Skeletal muscle satellite cell (primary cell): ENCODE data around the gene ATP2A3.

Experiments used
- H3K27me3 ChIP-seq: 2 replicates; pipeline ENCODE4 v1.7.0; 2013; ENCODE audit warnings: low read length; ENCODE audit not compliant: control insufficient read depth, insufficient read depth
- H3K36me3 ChIP-seq: 2 replicates; pipeline ENCODE4 v1.7.0; 2013; ENCODE audit warnings: mild to moderate bottlenecking, control low read depth, low read length; ENCODE audit not compliant: insufficient read depth
- H3K4me1 ChIP-seq: 2 replicates; pipeline ENCODE4 v1.7.0; 2013; ENCODE audit warnings: low read length; ENCODE audit not compliant: control insufficient read depth, insufficient read depth
- H3K4me2 ChIP-seq: 2 replicates; pipeline ENCODE4 v1.7.0; 2013; ENCODE audit warnings: mild to moderate bottlenecking, low read length
- H3K4me3 ChIP-seq: 2 replicates; pipeline ENCODE4 v1.7.0; 2013; ENCODE audit warnings: low read length
- H3K9ac ChIP-seq: 2 replicates; pipeline ENCODE4 v1.7.0; 2013; ENCODE audit warnings: mild to moderate bottlenecking, low read depth, low read length, moderate library complexity
- H3K9me3 ChIP-seq: replicated peaks from 2 replicates; pipeline ENCODE4 v1.7.0; 2013; ENCODE audit warnings: mild to moderate bottlenecking, control low read depth, low read length

ATP2A3 gene

DNA sequence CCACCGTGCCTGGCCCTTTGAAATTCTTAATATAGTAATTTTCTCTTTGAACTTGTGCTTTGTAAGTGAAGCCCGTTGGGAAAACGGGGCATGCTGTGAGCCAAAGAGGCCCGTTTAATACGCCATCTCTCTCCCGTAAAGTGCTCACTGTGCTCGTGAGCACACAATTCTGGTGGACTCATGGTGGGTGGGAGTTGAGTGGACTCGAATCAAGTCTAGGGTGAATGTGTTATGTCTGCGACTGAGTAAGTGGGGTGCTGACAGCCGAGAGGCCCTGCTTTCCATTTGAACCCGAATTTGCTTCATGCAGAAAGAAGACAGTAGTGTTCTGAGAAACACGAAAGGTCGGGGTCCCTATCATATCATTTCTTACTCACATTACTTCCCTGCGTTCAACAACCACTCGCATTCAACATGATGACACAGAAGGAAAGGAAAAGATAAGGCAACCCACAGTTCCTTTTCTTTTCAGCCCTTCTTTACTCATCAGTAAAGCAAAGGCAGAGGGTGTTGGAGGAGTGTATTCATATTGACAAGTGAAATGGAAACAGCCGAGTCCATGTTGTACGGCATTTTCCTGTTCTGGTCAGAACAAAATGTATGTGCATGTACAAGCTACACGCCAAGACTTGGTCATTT lies 4.8 kb upstream of the ATP2A3 start:
- Histone ChIP-seq H3K4me1 (peaks cover 8% of the 10 kb centered on the region), H3K9me3 (no peaks in the 10 kb centered on the region), H3K36me3 (no peaks in the 10 kb centered on the region), H3K9ac (no peak overlapping the region), H3K4me3 (no peak overlapping the region), H3K27me3 (peaks cover 31% of the 10 kb centered on the region), H3K4me2 (no peak overlapping the region)

DNA sequence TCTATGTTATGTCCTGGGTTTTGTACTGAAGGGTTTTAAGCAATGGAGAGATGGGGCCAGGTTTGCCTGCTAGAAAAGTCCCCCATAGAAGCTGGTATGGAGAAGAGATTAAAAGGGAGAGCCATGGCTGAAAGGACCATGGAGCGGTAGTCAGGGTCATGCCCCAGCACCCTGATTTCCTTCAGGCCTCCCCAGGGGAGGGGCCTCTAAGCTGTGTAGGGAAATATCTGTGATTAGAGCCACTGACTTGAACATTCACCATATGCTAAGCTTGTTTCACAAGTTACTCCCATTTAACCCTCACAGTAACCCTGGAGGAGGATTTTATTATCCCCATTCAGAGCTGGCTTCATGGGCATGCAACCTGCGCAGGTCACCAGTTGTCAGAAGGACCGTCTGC lies 3.8 kb upstream of the ATP2A3 start:
- H3K4me2 ChIP-seq = no peak overlapping the region
- no peaks in the 10 kb centered on the region for H3K9me3 ChIP-seq
- no peak overlapping the region for H3K4me3 ChIP-seq
- H3K27me3 ChIP-seq = peaks cover 40% of the 10 kb centered on the region
- no peak overlapping the region for H3K9ac ChIP-seq
- H3K36me3 ChIP-seq = no peaks in the 10 kb centered on the region
- peaks cover 8% of the 10 kb centered on the region for H3K4me1 ChIP-seq

DNA sequence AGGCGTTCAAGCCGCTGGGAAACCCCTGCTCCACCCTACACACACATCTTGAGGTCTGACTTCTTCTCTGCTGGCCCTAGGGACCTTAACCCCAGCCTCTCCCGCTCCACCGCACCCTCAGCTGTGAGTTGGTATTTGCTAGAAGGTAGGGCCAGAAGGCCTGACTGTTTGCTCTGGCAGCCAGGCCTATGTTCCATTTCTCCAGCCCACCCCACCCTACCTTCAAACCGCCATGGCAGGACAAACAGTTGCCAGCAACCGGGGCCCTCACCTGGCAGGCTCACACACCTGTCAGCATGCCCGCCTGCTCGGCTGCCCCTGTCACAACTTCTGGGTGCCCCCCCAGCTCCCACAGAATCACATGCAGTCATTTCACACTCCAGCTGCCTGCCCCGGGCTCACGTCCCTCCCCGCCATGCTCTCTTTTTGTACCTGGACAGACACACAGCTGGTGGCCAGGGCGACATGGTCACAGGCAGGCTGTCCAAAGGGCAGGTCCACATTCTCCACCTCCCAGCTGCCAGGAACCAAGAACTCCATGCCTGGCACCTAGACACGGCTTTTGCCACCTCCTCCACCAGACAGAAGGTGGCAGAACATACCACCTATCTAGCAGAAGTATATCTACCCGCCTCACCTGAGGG lies 2.6 kb upstream of the ATP2A3 start:
- H3K27me3 ChIP-seq = peaks cover 49% of the 10 kb centered on the region
- no peak overlapping the region for H3K4me3 ChIP-seq
- H3K4me2 ChIP-seq = no peak overlapping the region
- H3K9ac ChIP-seq = no peak overlapping the region
- H3K36me3 ChIP-seq = no peaks in the 10 kb centered on the region
- H3K9me3 ChIP-seq = no peaks in the 10 kb centered on the region
- H3K4me1 ChIP-seq = peaks cover 14% of the 10 kb centered on the region

DNA sequence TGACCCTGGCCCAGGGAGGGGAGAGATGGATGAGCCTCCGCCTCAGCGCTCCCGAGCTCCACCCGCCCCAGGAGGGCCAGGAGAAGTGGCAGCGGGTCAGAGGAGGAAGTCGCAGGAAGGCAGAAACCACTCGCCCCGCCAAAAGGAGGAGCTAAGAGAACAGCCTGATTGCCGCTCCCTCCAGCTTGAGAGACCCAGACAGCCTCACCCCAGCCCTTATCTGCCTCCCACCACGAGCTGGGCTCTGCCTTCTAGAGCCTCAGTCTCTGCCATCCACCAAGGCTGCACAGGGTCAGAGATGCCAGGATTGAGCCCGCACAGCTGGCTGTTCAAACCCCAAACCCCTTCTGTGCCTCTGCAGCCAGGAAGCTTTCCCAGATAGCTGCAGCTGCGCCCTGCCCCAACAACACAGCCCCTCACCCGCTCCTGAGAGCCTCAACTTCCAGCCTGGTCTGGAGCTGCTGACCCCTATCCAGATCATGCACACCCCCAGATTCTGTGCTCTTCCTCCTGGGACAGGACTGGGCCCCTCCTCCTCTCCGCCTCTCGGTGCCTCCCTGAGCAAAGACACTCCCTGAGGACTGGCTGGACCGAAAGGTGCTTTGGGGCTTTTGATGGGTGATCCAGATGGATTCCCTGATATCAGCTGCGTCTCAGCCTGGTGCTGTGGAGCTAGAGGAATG lies 1.0 kb upstream of the ATP2A3 start:
- Histone ChIP-seq H3K27me3 (peaks cover 41% of the 10 kb centered on the region), H3K36me3 (no peaks in the 10 kb centered on the region), H3K4me2 (peak overlapping the region; percentile 77), H3K4me1 (peaks cover 30% of the 10 kb centered on the region), H3K4me3 (peak overlapping the region; percentile 70), H3K9me3 (no peaks in the 10 kb centered on the region), H3K9ac (peak overlapping the region; percentile 51)

GRCh38 chr17:3963237-3964201 lies 718 bp downstream of the ATP2A3 start:
- Histone ChIP-seq H3K9ac (no peak overlapping the region), H3K4me3 (peak overlapping the region; percentile 70), H3K9me3 (no peaks in the 10 kb centered on the region), H3K4me1 (peaks cover 43% of the 10 kb centered on the region), H3K36me3 (no peaks in the 10 kb centered on the region), H3K4me2 (peak overlapping the region; percentile 77), H3K27me3 (peaks cover 35% of the 10 kb centered on the region)

DNA sequence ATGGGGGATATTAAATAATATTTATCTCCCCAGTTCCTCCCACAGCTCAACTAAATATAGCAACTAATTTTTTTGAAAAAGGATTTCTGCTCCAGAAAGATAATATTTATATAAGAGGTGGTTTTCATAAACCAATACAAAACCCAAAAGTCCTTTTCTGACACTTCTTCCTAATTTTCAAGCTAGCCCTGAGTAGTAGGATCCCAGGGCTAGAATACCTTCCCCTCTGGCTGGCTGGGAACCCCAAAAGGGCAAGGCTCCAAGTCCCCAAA lies 1.3 kb downstream of the ATP2A3 start:
- Histone ChIP-seq H3K9ac (no peak overlapping the region), H3K4me2 (no peak overlapping the region), H3K27me3 (peaks cover 30% of the 10 kb centered on the region), H3K4me3 (no peak overlapping the region), H3K9me3 (no peaks in the 10 kb centered on the region), H3K4me1 (peaks cover 43% of the 10 kb centered on the region), H3K36me3 (no peaks in the 10 kb centered on the region)

DNA sequence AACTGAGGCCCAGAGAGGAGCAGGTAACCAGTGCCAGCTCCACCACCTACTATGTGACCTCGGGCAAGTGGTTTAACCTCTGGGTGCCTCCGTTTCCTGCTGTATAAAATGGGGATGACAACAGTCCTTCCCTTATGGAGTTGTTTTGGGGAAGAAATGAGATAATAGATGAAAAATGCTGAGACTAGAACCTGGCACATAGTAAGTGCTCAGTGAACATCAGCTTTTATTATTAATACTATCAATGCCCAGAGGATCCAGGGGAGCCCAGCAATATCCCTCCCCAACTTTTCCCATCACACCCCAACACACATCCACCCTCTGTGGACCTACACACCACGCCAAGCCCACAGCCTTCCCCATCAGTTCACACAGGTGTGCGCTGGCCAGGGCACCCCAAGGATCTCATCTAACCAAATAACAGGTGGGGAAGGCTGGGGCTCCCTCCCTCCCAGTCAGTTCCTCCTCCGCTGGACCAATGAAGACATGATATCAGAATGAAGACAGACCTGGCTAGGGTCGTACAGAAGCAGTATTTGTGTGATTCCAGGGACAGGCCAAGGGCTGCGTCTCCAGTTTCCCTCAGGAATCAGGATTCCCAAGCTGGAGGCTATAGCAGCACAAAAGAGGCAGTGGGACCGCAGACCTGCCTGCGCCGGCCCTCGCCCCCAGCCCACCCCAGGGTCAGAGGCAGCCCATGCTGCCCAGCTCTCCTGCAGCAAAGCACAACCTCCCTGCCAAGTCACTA lies 1.8 kb downstream of the ATP2A3 start:
- H3K27me3 ChIP-seq = peaks cover 26% of the 10 kb centered on the region
- no peak overlapping the region for H3K4me2 ChIP-seq
- H3K4me1 ChIP-seq = peaks cover 43% of the 10 kb centered on the region
- no peak overlapping the region for H3K9ac ChIP-seq
- H3K4me3 ChIP-seq = no peak overlapping the region
- H3K9me3 ChIP-seq = no peaks in the 10 kb centered on the region
- no peaks in the 10 kb centered on the region for H3K36me3 ChIP-seq

- Histone ChIP-seq H3K36me3 (no peaks in the 10 kb centered on the region), H3K4me3 (no peak overlapping the region), H3K27me3 (peaks cover 26% of the 10 kb centered on the region), H3K9ac (no peak overlapping the region), H3K9me3 (no peaks in the 10 kb centered on the region), H3K4me2 (no peak overlapping the region), H3K4me1 (peaks cover 43% of the 10 kb centered on the region)
Observed at GRCh38 chr17:3961564-3962047, 2.6 kb downstream of the ATP2A3 start.

GRCh38 chr17:3960764-3961163 lies 3.5 kb downstream of the ATP2A3 start:
- peaks cover 26% of the 10 kb centered on the region for H3K27me3 ChIP-seq
- no peaks in the 10 kb centered on the region for H3K9me3 ChIP-seq
- H3K4me1 ChIP-seq = peaks cover 48% of the 10 kb centered on the region
- H3K4me2 ChIP-seq = peak overlapping the region; percentile 30
- no peak overlapping the region for H3K9ac ChIP-seq
- H3K4me3 ChIP-seq = peak overlapping the region; percentile 0
- H3K36me3 ChIP-seq = no peaks in the 10 kb centered on the region

GRCh38 chr17:3959921-3960601 lies 4.2 kb downstream of the ATP2A3 start:
- Histone ChIP-seq H3K36me3 (no peaks in the 10 kb centered on the region), H3K9me3 (no peaks in the 10 kb centered on the region), H3K4me3 (peak overlapping the region; percentile 3), H3K4me1 (peaks cover 45% of the 10 kb centered on the region), H3K27me3 (peaks cover 26% of the 10 kb centered on the region), H3K4me2 (peak overlapping the region; percentile 30), H3K9ac (peak overlapping the region; percentile 16)
